Measurements from ENCODE around the gene KRT33A.
"Not testable (repeated sequence)": the region's sequence is repeated elsewhere in the genome, so short reads cannot be mapped to it uniquely, and the experiment has no call there.

Gene KRT33A

GRCh38 chr17:41350381-41350878, at the start of gene KRT33A:
TSS of gene KRT33A (minus strand) at chr17:41350828. CDS start at chr17:41350767, 61 bp downstream.
- DNase-seq: not testable (repeated sequence)

- DNase-seq: no peak
These were observed 46.5 kb upstream of the KRT33A start, which contains the start of gene KRT31 for GRCh38 chr17:41396996-41397660. TSS of gene KRT31 (minus strand) at chr17:41397608. CDS start at chr17:41397539, 69 bp downstream.

- DNase-seq: no peak
These were observed 45.7 kb upstream of the KRT33A start for GRCh38 chr17:41396340-41396739.

- no peak for DNase-seq
These were observed 45.0 kb upstream of the KRT33A start for GRCh38 chr17:41395611-41396010.

- not testable (repeated sequence) for DNase-seq
These were observed 44.4 kb upstream of the KRT33A start for GRCh38 chr17:41395044-41395443.

GRCh38 chr17:41394254-41394996, 43.8 kb upstream of the KRT33A start:
- no peak for DNase-seq

- DNase-seq: no peak
These were observed 43.2 kb upstream of the KRT33A start for GRCh38 chr17:41393826-41394225.

GRCh38 chr17:41393294-41393693, 42.7 kb upstream of the KRT33A start:
- no peak for DNase-seq

- DNase-seq: no peak
These were observed 41.6 kb upstream of the KRT33A start for GRCh38 chr17:41392278-41392677.

GRCh38 chr17:41391535-41391934, 40.9 kb upstream of the KRT33A start:
- no peak for DNase-seq

GRCh38 chr17:41390411-41390938, 39.8 kb upstream of the KRT33A start:
- DNase-seq: no peak

GRCh38 chr17:41387670-41388069, 37.0 kb upstream of the KRT33A start:
- DNase-seq: no peak

- DNase-seq: no peak
These were observed 35.6 kb upstream of the KRT33A start for GRCh38 chr17:41386227-41386626.

- no peak for DNase-seq
These were observed 33.1 kb upstream of the KRT33A start for GRCh38 chr17:41383690-41384089.

- no peak for DNase-seq
These were observed 31.8 kb upstream of the KRT33A start for GRCh38 chr17:41382394-41382793.

- DNase-seq: not testable (repeated sequence)
These were observed 31.3 kb upstream of the KRT33A start, which contains the start of gene KRT34 for GRCh38 chr17:41381943-41382342. TSS of gene KRT34 (minus strand) at chr17:41382306. CDS start at chr17:41382246, 60 bp downstream.

- not testable (repeated sequence) for DNase-seq
These were observed 29.5 kb upstream of the KRT33A start for GRCh38 chr17:41380091-41380490.

- no peak for DNase-seq
These were observed 26.9 kb upstream of the KRT33A start for GRCh38 chr17:41377546-41377945.

- no peak for DNase-seq
These were observed 19.1 kb upstream of the KRT33A start, which contains the start of gene KRT33B for GRCh38 chr17:41369713-41370112. TSS of gene KRT33B (minus strand) at chr17:41369813. CDS start at chr17:41369750, 63 bp downstream.

GRCh38 chr17:41369023-41369422, 18.4 kb upstream of the KRT33A start:
- no peak for DNase-seq

- DNase-seq: no peak
These were observed 16.9 kb upstream of the KRT33A start for GRCh38 chr17:41367426-41368075.

- no peak for DNase-seq
These were observed 15.4 kb upstream of the KRT33A start for GRCh38 chr17:41366070-41366469.

- no peak for DNase-seq
These were observed 13.3 kb upstream of the KRT33A start for GRCh38 chr17:41363881-41364280.
